D721Med (cell line): ENCODE results near the gene DGKQ.
"Not testable (repeated sequence)": the region's sequence is repeated elsewhere in the genome, so short reads cannot be mapped to it uniquely, and the experiment has no call there.

Source experiments
- DNase-seq: peaks from one replicate; pipeline ENCODE4 v3.0.0; 2011; ENCODE audit warnings: low spot score; ENCODE audit not compliant: insufficient read length
- FAIRE-seq: peaks from 2 replicates; lab custom pipeline; 2011; peaks lifted over from hg19 to GRCh38; lab: Jason Lieb, UNC
- TF ChIP-seq, protein P1 (sequence below): IDR thresholded peaks from 2 replicates; pipeline ENCODE4 v1.5.1; 2012; ENCODE audit warnings: mild to moderate bottlenecking, control low read depth; ENCODE audit not compliant: insufficient read depth; ENCODE audit errors: missing control alignments

DGKQ gene

DNA sequence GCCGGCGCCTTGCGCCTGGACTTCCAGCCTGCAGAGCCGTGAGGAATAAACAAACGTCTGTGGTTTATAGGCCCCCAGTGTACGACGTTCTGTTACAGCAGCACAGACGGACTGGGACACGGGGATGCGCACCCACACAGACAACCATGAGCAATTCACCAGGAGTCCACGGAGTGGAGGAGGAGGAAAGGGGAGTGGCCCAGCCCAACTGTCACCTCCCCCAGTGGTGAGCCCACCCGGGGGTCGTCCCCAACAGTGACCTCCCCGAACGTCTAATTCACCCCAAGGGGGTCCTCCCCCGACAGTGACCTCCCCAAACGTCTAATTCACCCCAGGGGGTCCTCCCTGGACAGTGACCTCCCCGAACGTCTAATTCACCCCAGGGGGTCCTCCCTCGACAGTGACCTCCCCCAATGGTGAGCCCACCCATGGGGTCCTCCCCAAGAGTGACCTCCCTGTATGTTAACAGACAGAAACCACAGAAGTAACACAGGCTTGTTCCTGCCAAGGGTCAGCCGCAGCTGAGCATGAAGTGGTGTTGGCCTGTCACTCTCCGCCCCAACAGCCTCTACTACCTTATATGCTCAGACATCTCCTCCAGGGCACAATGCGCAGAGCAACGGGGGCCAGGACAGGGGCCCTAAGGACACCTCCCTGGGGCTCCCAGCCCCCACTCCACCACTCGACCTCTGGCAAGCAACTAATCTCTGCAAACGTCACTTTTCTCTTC lies 47.4 kb downstream of the DGKQ start:
- no peak for DNase-seq
- TF ChIP-seq, protein P1, sequence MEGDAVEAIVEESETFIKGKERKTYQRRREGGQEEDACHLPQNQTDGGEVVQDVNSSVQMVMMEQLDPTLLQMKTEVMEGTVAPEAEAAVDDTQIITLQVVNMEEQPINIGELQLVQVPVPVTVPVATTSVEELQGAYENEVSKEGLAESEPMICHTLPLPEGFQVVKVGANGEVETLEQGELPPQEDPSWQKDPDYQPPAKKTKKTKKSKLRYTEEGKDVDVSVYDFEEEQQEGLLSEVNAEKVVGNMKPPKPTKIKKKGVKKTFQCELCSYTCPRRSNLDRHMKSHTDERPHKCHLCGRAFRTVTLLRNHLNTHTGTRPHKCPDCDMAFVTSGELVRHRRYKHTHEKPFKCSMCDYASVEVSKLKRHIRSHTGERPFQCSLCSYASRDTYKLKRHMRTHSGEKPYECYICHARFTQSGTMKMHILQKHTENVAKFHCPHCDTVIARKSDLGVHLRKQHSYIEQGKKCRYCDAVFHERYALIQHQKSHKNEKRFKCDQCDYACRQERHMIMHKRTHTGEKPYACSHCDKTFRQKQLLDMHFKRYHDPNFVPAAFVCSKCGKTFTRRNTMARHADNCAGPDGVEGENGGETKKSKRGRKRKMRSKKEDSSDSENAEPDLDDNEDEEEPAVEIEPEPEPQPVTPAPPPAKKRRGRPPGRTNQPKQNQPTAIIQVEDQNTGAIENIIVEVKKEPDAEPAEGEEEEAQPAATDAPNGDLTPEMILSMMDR, result no peak
- FAIRE-seq, result no peak

DNA sequence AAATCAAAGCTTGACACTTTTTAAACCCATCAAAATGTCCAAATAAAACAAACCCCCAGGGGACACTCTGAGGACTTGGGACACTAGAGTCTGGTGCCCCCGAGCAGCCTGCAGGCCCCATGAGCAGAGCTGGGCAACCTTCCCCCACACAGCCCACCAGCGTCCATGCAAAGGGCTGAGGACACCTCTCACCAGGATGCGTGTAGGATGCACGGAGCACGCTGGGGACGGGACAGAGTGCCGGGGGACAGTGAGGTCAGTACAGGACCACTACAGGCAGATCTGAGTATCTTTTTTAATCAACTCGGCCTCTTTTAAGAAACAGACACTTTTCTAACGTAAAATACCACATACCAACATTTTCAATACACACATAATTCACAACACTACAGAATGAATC lies 48.2 kb downstream of the DGKQ start:
- TF ChIP-seq, protein P1, result no peak
- FAIRE-seq (no peak), DNase-seq (no peak)

DNA sequence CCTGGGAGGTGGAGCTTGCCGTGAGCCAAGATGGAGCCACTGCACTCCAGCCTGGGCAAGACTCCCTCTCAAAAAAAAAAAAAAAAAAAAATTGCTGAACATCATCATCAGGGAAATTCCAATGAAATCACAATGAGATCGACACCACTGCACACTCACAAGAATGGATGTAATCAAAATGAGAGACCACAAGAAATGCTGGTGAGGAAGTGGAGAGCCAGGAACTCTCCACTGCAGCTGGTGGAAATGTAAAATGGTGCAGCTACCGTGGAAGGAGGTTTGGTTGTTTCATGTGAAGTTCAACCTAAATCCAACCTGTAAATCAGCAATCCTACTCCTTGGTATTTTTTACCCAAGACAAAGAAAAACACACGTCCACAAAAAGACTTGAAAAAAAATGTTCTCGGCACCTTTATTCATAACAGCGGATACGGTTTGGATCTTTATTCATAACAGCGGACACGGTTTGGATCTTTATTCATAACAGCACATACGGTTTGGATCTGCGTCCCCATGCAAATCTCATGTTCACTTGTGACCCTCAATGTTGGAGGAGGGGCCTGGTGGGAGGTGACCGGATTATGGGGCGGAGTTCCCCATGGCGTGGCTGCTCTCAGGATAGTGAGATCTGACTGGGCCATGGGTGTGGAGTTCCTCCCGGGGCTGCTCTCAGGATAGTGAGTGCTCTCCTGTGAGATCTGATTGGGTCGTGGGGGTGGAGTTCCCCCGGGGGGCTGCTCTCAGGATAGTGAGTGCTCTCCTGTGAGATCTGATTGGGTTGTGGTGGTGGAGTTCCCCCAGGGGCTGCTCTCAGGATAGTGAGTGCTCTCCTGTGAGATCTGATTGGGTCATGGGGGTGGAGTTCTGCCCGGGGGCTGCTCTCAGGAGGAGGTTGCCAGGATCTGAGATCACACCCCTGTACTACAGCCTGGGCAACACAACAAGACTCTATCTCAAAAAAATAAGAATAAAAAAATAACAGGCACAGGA lies 49.0 kb downstream of the DGKQ start:
- DNase-seq, result no peak
- no peak for FAIRE-seq
- TF ChIP-seq, protein P1, result no peak

DNA sequence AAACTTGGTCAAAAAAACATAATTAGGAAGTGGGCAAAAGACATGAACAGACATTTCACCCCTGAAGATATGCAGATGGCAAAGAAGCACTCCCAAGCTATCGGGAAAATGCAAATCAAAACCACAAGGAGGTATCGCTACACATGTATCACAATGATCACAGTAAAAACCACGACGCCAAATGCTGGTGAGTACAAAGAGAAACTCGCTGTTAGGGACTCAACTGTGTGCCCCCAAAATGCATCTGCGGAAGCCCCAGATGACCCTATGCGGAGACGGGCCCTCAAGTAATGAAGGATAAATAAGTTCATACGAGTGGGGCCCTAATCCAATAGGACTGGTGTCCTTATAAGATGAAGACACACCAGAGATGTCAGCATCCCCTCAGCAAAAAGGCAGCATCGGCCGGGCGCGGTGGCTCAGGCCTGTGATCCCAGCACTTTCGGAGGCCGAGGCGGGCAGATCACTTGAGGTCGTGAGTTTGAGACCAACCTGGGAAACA lies 51.5 kb downstream of the DGKQ start:
- FAIRE-seq (no peak), DNase-seq (no peak)
- TF ChIP-seq, protein P1, result no peak

DNA sequence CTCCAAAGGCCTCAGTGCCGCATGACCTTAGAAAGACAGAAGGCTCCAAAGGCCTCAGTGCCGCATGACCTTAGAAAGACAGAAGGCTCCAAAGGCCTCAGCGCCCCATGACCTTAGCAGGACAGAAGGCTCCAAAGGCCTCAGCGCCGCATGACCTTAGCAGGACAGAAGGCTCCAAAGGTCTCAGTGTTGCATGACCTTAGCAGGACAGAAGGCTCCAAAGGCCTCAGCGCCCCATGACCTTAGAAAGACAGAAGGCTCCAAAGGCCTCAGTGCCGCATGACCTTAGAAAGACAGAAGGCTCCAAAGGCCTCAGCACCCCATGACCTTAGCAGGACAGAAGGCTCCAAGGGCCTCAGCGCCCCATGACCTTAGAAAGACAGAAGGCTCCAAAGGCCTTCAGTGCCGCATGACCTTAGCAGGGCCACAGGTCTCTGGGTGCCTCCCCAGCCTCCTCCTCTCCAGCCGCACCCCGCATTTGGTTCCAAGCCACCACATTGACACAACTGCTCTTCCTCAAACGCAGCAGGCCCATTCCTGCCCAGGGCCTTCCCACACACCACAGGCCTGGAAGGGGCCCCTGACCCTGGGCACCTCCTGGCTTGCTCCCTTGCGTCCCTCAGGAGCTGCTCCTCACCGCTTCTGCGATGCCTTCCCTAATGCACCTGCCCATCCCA lies 54.2 kb downstream of the DGKQ start:
- not testable (repeated sequence) for FAIRE-seq, DNase-seq

DNA sequence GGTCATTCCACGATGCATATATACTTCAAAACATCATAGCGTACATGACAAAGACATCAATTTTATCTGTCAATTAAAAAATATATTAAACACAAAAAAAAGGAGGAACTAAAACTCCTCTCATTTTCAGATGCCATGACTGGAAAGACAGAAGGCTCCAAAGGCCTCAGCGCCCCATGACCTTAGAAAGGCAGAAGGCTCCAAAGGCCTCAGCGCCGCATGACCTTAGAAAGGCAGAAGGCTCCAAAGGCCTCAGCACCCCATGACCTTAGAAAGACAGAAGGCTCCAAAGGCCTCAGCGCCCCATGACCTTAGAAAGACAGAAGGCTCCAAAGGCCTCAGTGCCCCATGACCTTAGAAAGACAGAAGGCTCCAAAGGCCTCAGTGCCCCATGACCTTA lies 54.8 kb downstream of the DGKQ start:
- not testable (repeated sequence) for DNase-seq, FAIRE-seq

DNA sequence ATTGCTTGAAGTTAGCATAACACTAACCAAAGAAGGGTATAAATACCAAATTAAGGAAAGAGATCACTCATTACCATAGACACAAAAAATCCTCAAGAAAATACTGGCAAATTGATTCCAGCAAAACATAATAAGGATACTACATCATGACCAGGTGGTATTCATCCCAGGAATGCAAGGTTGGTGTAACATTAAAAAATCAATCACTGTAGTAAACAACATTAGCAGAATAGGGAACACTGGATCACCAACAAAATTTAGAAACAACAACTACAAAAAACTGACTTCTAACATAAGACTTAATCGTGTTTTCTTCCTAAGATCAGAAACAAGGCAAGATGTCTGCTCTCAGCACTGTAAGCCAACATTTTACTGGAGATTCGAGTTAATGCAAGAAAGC lies 55.4 kb downstream of the DGKQ start:
- TF ChIP-seq, protein P1, result no peak
- FAIRE-seq (no peak), DNase-seq (no peak)
